Measurements from ENCODE around the gene TBC1D8. TPM values are rescaled to one million over a fixed set of nuclear protein-coding genes. Genes with fewer than 3 reads are reported as not detected.

Gene TBC1D8
- total and polyA plus RNA-seq, 2 of the 8 experiments (the other 6 are each of a cell fraction or from before 2014, with no cell fraction given): 20.8 to 21.8 TPM

- Histone ChIP-seq H3K27ac (ENCODE audit: low read depth, low read length) (no peak overlapping the region), H3K4me1 (replicated peaks in 1 of 4; ENCODE audit: control insufficient read depth in 3 of 4, insufficient read depth in 4 of 4, low read length in 3 of 4) (no peaks in the 10 kb centered on the region), H3K9me3 (ENCODE audit: insufficient read depth in 2 of 2, low read depth in 1 of 2, low read length in 1 of 2) (peaks cover 0 to under 1% of the 10 kb centered on the region in 2 experiments; a peak in 2 of 4 replicates), H2AFZ (ENCODE audit: low read length) (no peak overlapping the region), H3K36me3 (ENCODE audit: control insufficient read depth in 2 of 4, insufficient read depth in 4 of 4, low read length in 3 of 4) (0 out of 8 replicates have a peak, but pooled peaks cover 0 to 3% (median 0%) of the 10 kb centered on the region in 4 experiments), H4K5ac (ENCODE audit: insufficient read length, low read depth, low read length) (no peak overlapping the region), H3K56ac (replicated peaks; ENCODE audit: insufficient read length, low read depth, low read length) (no peak overlapping the region), H3K4me2 (ENCODE audit: insufficient read depth in 1 of 2, low read depth in 2 of 2, low read length in 2 of 2) (no peak overlapping the region), H2BK5ac (ENCODE audit: low read depth, low read length) (no peak overlapping the region), H3K23ac (ENCODE audit: insufficient read length) (no peak overlapping the region), H3K4ac (replicated peaks; ENCODE audit: insufficient read length, low read depth, low read length) (no peak overlapping the region), H2BK15ac (ENCODE audit: low read length) (no peak overlapping the region), H3K18ac (ENCODE audit: extremely low read depth, low read length) (no peak overlapping the region), H4K91ac (replicated peaks; ENCODE audit: insufficient read length, low read length) (no peak overlapping the region), H4K20me1 (replicated peaks in 1 of 2; ENCODE audit: control insufficient read depth in 1 of 2, insufficient read depth in 2 of 2, low read length in 2 of 2) (no peaks in the 10 kb centered on the region), H3K14ac (ENCODE audit: insufficient read length) (no peak overlapping the region), H3K4me3 (ENCODE audit: extremely low read depth in 1 of 4, insufficient read depth in 2 of 4, low read depth in 3 of 4, low read length in 4 of 4) (no peak overlapping the region), H3K79me2 (ENCODE audit: control insufficient read depth in 1 of 2, insufficient read depth in 2 of 2, low read length in 2 of 2) (0 out of 4 replicates have a peak, but pooled peaks cover 0 to 7% of the 10 kb centered on the region in 2 experiments), H4K8ac (ENCODE audit: extremely low read depth, insufficient read depth, low read length) (no peak overlapping the region), H3K27me3 (replicated peaks in 1 of 4; ENCODE audit: control insufficient read depth in 3 of 4, extremely low read depth in 1 of 4, insufficient read depth in 3 of 4, low read length in 3 of 4) (no peaks in the 10 kb centered on the region), H2BK12ac (ENCODE audit: low read depth, low read length) (no peak overlapping the region), H3K23me2 (ENCODE audit: low read depth, low read length) (no peaks in the 10 kb centered on the region), H3K79me1 (ENCODE audit: low read depth, low read length) (no peaks in the 10 kb centered on the region), H3K9ac (replicated peaks in 1 of 4; ENCODE audit: extremely low read depth in 1 of 4, low read depth in 3 of 4, low read length in 3 of 4) (no peak overlapping the region), H2BK120ac (replicated peaks; ENCODE audit: low read depth, low read length) (no peak overlapping the region), H2AK5ac (ENCODE audit: low read depth, low read length) (no peak overlapping the region), H2BK20ac (ENCODE audit: low read length) (no peak overlapping the region)
- ChIA-PET CTCF (ENCODE audit: partially characterized antibody) (interaction anchor here (0.5 to 2.5 kb wide), 3 partner anchors 43 to 140 kb away, joined by 3 to 8 read pairs (median 4); no protein-coding TSS in a partner anchor), POLR2A (ENCODE audit: partially characterized antibody) (interaction anchor here (1.4 kb wide), 1 partner anchor 10 kb away, joined by 3 read pairs; no protein-coding TSS in a partner anchor)
- TF ChIP-seq POLR2A (IDR thresholded peaks at IDR 0.05; ENCODE audit: control extremely low read depth in 1 of 2, low read depth in 2 of 2, low read length in 2 of 2) (no peak), USF2 (IDR thresholded peaks at IDR 0.05; ENCODE audit: low read length) (no peak), EZH2 (IDR thresholded peaks at IDR 0.05; ENCODE audit: low read depth, low read length, severe bottlenecking) (no peak), SP4 (IDR thresholded peaks at IDR 0.05; ENCODE audit: low read length) (no peak), CBX5 (IDR thresholded peaks at IDR 0.05; ENCODE audit: low read depth, low read length) (no peak), ASH2L (IDR thresholded peaks at IDR 0.05; ENCODE audit: low read length) (no peak)
- no peak for DNase-seq (ENCODE audit: low read depth in 1 of 2, low spot score in 2 of 2)
- WGBS, 2 experiments (ENCODE audit: extremely low coverage in 1 of 2, insufficient coverage in 1 of 2, insufficient read length in 1 of 2, insufficient replicate concordance in 2 of 2, low coverage in 1 of 2, low lambda C conversion rate in 2 of 2, missing lambda C conversion rate in 1 of 2): 95% methylated on average over 14 of the region's 14 CpGs; no CpG with 5 or more reads in 1 of the 2 experiments
- no peak for FAIRE-seq
Observed at GRCh38 chr2:101080211-101081068, 70.7 kb downstream of the TBC1D8 start.
